ENCODE measurements around the gene ARCN1. TPM values are rescaled to one million over a fixed set of nuclear protein-coding genes. Genes with fewer than 3 reads are reported as not detected.
"Not testable (repeated sequence)": the region's sequence is repeated elsewhere in the genome, so short reads cannot be mapped to it uniquely, and the experiment has no call there.

ARCN1 gene
- total RNA-seq, 2 donors from 2014 or later = 133 to 145 TPM

DNA sequence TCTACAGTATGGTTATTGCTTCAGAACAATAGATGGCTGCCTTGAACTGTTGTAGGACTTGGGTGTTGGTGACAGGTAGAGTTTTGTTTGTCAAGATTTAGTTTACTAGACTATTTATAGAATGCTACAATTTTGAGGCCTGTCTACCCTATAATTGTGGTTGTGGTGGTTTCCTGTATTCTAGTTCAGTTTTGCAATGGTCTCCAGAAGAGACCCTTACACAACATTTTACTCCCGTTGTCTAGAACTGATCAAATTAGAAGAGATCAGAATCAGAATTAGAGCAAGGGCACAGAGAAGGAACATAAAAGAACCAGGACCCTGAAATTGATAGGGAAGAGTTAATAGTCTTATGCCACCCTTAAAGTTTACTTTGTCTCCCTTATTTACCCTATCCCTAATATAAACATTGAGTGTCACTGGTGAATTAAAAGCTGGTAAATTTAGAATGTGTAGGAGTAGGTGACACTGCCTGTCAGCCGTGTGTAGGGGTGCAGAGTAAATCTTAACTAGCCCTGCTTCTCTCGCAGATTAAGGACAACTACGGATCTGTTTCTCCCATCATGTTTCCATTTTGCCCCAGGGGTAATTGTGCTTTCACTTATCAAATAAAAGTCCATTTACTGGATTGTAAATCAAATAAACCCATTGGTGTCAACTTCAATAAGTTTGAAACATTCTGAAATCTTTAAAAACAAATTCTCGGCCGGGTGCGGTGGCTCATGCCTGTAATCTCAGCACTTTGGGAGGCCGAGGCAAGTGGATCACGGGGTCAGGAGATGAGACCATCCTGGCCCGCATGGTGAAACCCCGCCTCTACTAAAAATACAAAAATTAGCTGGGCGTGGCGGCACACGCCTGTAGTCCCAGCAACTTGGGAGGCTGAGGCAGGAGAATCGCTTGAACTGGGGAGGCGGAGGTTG is 24.3 kb downstream of the ARCN1 start:
- ATAC-seq (no peak), DNase-seq (no peak)
- intact Hi-C loops (cut with DNase I, micrococcal nuclease) = no loop called here

DNA sequence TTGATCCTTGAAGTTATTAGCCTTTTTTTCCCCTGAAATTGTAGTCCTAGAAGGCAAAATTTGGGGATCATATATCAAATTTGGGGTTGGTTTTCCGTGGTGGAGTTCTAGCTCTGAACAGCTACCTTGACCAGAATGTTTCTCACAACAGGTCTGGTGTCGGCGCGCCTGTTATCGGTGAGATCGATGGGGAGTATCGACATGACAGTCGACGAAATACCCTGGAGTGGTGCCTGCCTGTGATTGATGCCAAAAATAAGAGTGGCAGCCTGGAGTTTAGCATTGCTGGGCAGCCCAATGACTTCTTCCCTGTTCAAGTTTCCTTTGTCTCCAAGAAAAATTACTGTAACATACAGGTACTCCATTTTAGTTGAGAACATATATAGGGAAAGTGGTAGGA is 25.3 kb downstream of the ARCN1 start:
- no peak for DNase-seq
- ATAC-seq = no peak
- intact Hi-C loops (cut with DNase I, micrococcal nuclease) = no loop called here

DNA sequence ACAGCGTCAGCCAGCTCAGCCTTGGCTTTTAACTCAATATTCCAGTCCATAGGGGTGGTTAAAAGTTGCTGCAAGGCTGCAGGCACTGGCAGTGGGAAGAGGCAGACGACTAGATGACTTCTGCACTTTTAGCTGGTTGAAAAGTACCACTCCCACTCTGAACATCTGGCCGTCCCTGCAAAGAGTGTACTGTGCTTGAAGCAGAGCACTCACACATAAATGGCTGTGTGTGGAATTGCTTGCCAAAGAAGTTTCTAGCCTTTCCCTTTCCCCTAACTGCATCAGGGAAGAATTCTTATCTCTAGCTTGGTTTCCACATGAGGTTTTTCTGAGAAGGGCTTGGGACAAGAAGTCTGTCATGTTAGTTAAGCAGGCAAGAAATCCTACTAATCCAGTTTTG is 30.1 kb downstream of the ARCN1 start:
- DNase-seq = no peak
- ATAC-seq = no peak
- intact Hi-C loops (cut with DNase I, micrococcal nuclease) = no loop called here

DNA sequence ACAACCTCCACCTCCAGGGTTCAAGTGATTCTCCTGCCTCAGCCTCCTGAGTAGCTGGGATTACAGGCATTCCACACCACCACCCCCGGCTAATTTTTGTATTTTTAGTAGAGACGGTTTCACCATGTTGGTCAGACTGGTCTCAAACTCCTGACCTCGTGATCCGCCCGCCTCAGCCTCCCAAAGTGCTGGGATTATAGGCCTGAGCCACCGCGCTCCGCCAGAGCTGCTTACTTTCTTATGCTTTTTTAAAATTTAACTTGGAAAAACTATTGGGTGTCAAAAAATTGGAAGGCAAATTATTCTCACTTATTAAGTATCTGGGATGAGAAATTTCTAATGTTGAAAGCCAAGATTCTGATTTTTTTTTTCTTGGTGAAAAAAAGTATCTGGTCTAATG is 31.5 kb downstream of the ARCN1 start:
- intact Hi-C loops (cut with DNase I, micrococcal nuclease); DNase-seq; ATAC-seq: not testable (repeated sequence)

DNA sequence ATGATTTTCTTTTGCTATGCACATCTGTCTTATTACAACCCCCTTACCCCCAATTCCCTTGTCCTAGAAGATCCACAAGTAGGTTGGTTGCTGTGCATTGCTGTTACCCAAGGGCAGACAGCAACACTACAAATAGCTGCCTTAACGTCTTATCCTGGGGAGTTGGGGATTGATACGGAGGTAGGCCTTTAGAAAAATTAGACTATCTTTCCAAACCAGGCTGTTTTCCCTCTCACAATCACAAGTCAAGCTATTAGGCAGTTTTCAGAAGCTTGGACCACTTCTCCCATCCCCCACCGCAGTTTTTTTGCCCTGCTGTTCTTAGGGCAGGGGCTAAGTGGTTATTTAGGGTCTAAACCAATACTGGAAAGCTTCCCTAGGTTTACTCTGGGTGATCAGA is 32.4 kb downstream of the ARCN1 start:
- intact Hi-C loops (cut with DNase I, micrococcal nuclease) = no loop called here
- DNase-seq = no peak

DNA sequence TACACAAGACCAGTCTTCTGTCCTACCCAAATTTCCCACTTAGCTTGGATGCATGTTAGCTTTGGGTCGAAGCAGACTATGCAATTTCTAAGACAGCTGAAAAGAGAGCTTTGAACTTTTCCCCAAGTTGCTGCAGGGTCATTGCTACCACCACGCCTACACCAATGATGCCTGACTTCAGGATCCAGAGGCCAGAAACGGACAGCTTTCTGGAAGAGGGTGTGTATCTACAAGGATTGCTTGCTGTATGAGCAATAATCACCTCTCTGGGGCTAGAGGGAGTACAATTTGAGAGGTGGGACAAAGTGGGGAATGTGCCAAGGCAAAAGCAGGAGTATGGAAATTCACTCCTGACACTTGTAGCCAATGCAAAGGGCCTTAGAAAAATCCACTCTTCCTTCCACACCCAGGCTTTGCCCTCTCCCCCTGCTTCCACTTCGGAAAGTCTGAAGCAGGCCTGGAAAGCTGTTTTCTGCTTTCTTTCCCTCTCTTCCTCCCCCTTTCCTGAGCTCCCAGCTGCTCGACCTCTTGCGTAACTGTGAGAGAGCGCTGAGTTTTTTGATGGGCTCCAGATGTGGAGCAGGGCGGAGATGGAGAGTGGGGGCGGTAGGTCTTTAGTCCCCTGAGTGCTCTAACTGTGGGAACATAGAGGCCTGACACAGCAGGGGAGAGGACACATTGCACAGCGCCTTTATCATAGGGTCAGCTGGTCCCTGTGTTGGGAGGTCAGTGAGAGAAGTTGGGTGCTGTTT is 33.1 kb downstream of the ARCN1 start:
- DNase-seq = peak; percentile 40 to 63
- intact Hi-C loops (cut with DNase I, micrococcal nuclease) = no loop called here
- no peak for ATAC-seq

More for the DNA sequence above, 32.4 kb downstream of the ARCN1 start:
- ATAC-seq = no peak

- intact Hi-C loops (cut with DNase I, micrococcal nuclease) = no loop called here
- DNase-seq = peak in 1 of 2 donors; percentile 27
- ATAC-seq = no peak
Measured at GRCh38 chr11:118606157-118606843, 34.1 kb downstream of the ARCN1 start.

DNA sequence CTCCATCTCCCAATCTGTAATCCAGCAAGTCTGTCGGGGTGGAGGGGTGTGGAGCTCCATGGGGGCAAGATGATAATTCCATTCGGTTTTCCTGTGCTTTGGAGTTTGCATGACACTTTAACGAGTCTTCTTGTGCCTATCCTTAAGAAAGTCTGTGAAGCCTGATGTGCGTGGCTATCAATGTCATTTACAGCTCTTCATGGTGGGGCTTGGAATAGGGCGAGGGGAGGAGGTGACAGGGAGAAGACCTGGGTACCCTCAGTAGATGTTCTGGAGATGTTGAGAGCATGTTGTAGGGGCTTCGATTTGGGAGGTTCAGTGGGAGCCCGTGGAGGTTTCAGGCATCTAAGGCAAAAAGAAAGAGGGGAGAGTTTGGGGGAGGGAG is 34.6 kb downstream of the ARCN1 start:
- no peak for ATAC-seq
- peak in 1 of 2 donors; percentile 16 for DNase-seq
- intact Hi-C loops (cut with DNase I, micrococcal nuclease) = no loop called here

GRCh38 chr11:118607401-118608359 is 35.5 kb downstream of the ARCN1 start, which contains the start of gene PHLDB1:
PHLDB1 (plus strand) TSS chr11:118607615; CDS start chr11:118613837, 6,222 bp downstream.
- DNase-seq (peak; percentile 48 to 85), ATAC-seq (peak; percentile 74)
- intact Hi-C loops (cut with DNase I, micrococcal nuclease) = no loop called here

DNA sequence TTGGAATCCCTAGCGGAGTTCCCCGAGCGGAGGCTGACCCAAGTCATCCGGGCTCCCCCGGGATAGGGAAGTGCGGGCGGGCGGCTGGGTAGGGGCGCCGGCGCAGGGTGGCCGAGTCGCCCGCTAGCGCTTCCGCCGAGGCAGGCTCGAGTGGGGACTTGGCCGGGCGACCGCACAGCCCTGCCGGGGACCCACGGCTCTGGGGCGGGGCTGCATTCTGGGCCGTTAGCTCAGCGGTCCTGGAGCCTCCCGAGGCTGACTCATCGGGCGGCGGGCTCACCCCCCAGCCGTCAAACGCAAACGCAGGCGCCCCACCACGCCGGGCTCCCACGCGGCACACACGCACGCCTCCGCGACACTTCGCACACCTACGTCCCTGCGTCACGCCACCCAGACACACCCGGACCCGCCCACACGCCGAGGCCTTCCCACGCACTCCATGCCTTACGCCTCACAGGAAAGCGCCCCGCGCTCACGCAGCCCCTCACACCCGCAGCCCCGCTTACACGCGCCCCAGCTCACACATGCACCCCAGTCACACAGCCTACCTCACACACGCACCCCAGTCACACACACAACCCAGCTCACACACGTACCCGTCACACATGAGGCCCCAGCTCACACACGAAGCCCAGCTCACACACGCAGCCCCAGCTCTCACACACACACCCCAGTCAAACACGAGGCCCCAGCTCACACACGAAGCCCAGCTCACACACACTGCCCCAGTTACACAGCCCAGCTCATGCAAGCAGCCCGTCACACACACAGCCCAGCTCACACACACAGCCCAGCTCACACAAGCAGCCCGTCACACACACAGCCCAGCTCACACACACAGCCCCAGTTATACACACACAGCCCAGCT is 36.4 kb downstream of the ARCN1 start:
- DNase-seq (peak; percentile 64 to 71), ATAC-seq (peak; percentile 54)
- intact Hi-C loops (cut with DNase I, micrococcal nuclease) = no loop called here

- ATAC-seq (peak; percentile 15), DNase-seq (peak in 1 of 2 donors; percentile 25)
- intact Hi-C loops (cut with DNase I, micrococcal nuclease) = no loop called here
Measured at GRCh38 chr11:118609380-118610224, 37.4 kb downstream of the ARCN1 start.

DNA sequence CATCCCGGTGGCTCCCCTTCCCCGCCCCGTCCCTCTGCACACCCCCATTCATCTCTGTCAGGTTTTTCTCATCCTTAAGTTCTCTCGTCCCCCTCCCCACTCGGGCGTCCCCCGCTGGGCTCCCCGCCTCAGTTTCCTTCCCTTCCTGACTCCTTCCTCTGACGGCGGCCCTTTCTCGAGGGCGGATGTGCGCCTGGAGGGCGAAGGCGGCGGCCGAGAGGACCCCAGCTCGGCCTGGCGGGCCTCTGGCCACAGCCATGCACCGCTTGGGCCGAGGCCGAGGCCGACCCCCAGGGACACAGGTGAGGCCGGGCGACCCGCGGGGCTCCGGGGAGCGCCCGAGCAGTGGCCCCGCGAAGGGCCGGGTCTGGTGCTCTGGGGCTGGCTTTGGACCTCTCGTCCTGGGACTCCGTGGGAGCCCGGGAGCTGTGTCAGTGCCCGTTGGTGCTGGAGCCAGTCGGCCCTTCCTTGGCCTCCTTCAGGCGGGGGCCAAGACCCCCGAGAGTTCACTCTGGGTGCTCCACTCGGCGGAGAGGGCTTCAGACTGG is 38.1 kb downstream of the ARCN1 start:
- ATAC-seq (no peak), DNase-seq (no peak)
- intact Hi-C loops (cut with DNase I, micrococcal nuclease) = no loop called here

GRCh38 chr11:118610773-118611432 is 38.7 kb downstream of the ARCN1 start:
- DNase-seq = peak; percentile 70 to 92
- intact Hi-C loops (cut with DNase I, micrococcal nuclease) = no loop called here
- ATAC-seq = peak; percentile 74

DNA sequence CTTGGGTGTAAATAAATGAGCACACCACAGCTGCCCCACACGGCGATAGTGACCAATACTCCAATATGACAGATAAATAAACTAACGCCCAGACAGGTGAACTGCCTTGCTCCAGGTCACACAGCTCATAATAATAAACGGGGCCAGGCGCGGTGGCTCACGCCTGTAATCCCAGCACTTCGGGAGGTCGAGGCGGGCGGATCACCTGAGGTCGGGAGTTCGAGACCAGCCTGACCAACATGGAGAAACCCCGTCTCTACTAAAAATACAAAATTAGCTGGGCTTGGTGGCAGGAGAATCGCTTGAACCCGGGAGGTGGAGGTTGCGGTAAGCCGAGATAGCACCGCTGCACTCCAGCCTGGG is 39.2 kb downstream of the ARCN1 start:
- DNase-seq = peak in 1 of 2 donors; percentile 6
- intact Hi-C loops (cut with DNase I, micrococcal nuclease); ATAC-seq: not testable (repeated sequence)

- ATAC-seq = no peak
- intact Hi-C loops (cut with DNase I, micrococcal nuclease) = no loop called here
- DNase-seq = peak in 1 of 2 donors; percentile 25
Measured at GRCh38 chr11:118612378-118612777, 40.2 kb downstream of the ARCN1 start.

- intact Hi-C loops (cut with DNase I, micrococcal nuclease) = no loop called here
- ATAC-seq = no peak
- DNase-seq = peak in 1 of 2 donors; percentile 4
Measured at GRCh38 chr11:118614511-118614910, 42.3 kb downstream of the ARCN1 start.

Measured in left colon (tissue), 2 donors.